IMR-90 (cell line): ENCODE measurements around the gene RAD51B. TPM values are rescaled to one million over a fixed set of nuclear protein-coding genes. Genes with fewer than 3 reads are reported as not detected.

Experiments used
- ATAC-seq: fragments of 200-7000 bp; cut with Tn5 transposase; 2 replicates; pipeline ENCODE4 v1.9.1; 2020; ENCODE audit warnings: low read depth, mild to moderate bottlenecking, moderate library complexity
- BruUV-seq: library from RNA; stranded (reverse); fragments of 400-500 nt; replicated peaks from 2 replicates; lab custom pipeline; 2021; lab: Mats Ljungman, UMichigan
- CTCF ChIA-PET: fragments of 300-600 bp; formaldehyde crosslinking; extraction: SDS; loops from one replicate; lab custom pipeline; 2021; ENCODE audit warnings: antibody characterized with exemption; lab: Yijun Ruan, JAX
- POLR2A ChIA-PET: fragments of 300-600 bp; sonication (Branson Sonifier 250); formaldehyde crosslinking; loops from one replicate; lab custom pipeline; 2022; ENCODE audit warnings: antibody characterized with exemption; ENCODE audit not compliant: unreplicated experiment; lab: Charles Lee
- DNase-seq: peaks from one replicate; pipeline ENCODE4 v3.0.0; 2013
- H2AFZ ChIP-seq: replicated peaks from 2 replicates; pipeline ENCODE3; 2013; ENCODE audit warnings: low read length, mild to moderate bottlenecking; ENCODE audit not compliant: poor library complexity
- H2AK5ac ChIP-seq: 2 replicates; pipeline ENCODE4 v1.6.1; 2013; ENCODE audit warnings: low read depth, low read length, inconsistent platforms
- H2AK9ac ChIP-seq: replicated peaks from 2 replicates; pipeline ENCODE3; 2013; ENCODE audit warnings: mild to moderate bottlenecking, low read depth, low read length, moderate library complexity; ENCODE audit not compliant: poor library complexity
- H2BK120ac ChIP-seq: 2 replicates; pipeline ENCODE4 v1.6.1; 2013; ENCODE audit warnings: low read depth, low read length, inconsistent platforms
- H2BK15ac ChIP-seq: 3 replicates; pipeline ENCODE4 v1.6.1; 2013; ENCODE audit warnings: low read depth, low read length, inconsistent platforms
- H2BK20ac ChIP-seq: 2 replicates; pipeline ENCODE4 v1.6.1; 2013; ENCODE audit warnings: low read depth, mild to moderate bottlenecking, inconsistent platforms, low read length, moderate library complexity
- H2BK5ac ChIP-seq: 2 replicates; pipeline ENCODE4 v1.6.1; 2013; ENCODE audit warnings: mild to moderate bottlenecking, low read depth, low read length, inconsistent platforms; ENCODE audit not compliant: poor library complexity, severe bottlenecking
- H3K14ac ChIP-seq: replicated peaks from 2 replicates; pipeline ENCODE4 v1.6.1; 2013; ENCODE audit warnings: low read depth, low read length, inconsistent platforms
- H3K18ac ChIP-seq: 2 replicates; pipeline ENCODE4 v1.6.1; 2013; ENCODE audit warnings: low read depth, low read length, control low read depth
- H3K23ac ChIP-seq: 2 replicates; pipeline ENCODE4 v1.6.1; 2013; ENCODE audit warnings: low read depth, low read length, inconsistent platforms
- H3K27ac ChIP-seq: 2 replicates; pipeline ENCODE4 v1.5.1; 2013; ENCODE audit warnings: mild to moderate bottlenecking, control low read depth, low read length; ENCODE audit not compliant: insufficient read depth
- H3K27me3 ChIP-seq: 2 replicates; pipeline ENCODE4 v1.6.1; 2013; ENCODE audit warnings: low read length; ENCODE audit not compliant: control insufficient read depth, insufficient read depth
- H3K36me3 ChIP-seq: 2 replicates; pipeline ENCODE4 v1.6.1; 2013; ENCODE audit warnings: low read length, mixed read lengths; ENCODE audit not compliant: control insufficient read depth, insufficient read depth
- H3K4ac ChIP-seq: 2 replicates; pipeline ENCODE4 v1.6.1; 2013; ENCODE audit warnings: low read depth, low read length, inconsistent platforms
- H3K4me1 ChIP-seq: 2 replicates; pipeline ENCODE4 v1.6.1; 2013; ENCODE audit warnings: low read length, mixed read lengths; ENCODE audit not compliant: control insufficient read depth, insufficient read depth
- H3K4me2 ChIP-seq: 2 replicates; pipeline ENCODE4 v1.6.1; 2013; ENCODE audit warnings: low read depth, mild to moderate bottlenecking, control low read depth, low read length, moderate library complexity
- H3K4me3 ChIP-seq: 2 replicates; pipeline ENCODE4 v1.5.1; 2013; ENCODE audit warnings: low read depth, mild to moderate bottlenecking, control low read depth, low read length, moderate library complexity; ENCODE audit not compliant: insufficient read depth
- H3K56ac ChIP-seq: 2 replicates; pipeline ENCODE4 v1.6.1; 2013; ENCODE audit warnings: low read length, inconsistent platforms; ENCODE audit not compliant: insufficient read depth; ENCODE audit errors: extremely low read depth
- H3K79me1 ChIP-seq, 2 experiments: 2 replicates each; pipeline ENCODE4 v1.6.1; 2013; ENCODE audit warnings: low read length in 2 of 2, inconsistent platforms in 1 of 2, low read depth in 1 of 2
- H3K9ac ChIP-seq: 2 replicates; pipeline ENCODE4 v1.6.1; 2013; ENCODE audit warnings: low read depth, low read length, control low read depth
- H3K9me1 ChIP-seq: 2 replicates; pipeline ENCODE4 v1.6.1; 2013; ENCODE audit warnings: low read length, inconsistent platforms; ENCODE audit not compliant: insufficient read depth
- H3K9me3 ChIP-seq: 2 replicates; pipeline ENCODE4 v1.6.1; 2013; ENCODE audit warnings: low read length; ENCODE audit not compliant: control insufficient read depth, insufficient read depth
- H4K20me1 ChIP-seq: 2 replicates; pipeline ENCODE4 v1.6.1; 2013; ENCODE audit warnings: low read length, inconsistent platforms; ENCODE audit not compliant: insufficient read depth
- H4K5ac ChIP-seq: 2 replicates; pipeline ENCODE4 v1.6.1; 2013; ENCODE audit warnings: mild to moderate bottlenecking, low read depth, low read length, control low read depth
- H4K8ac ChIP-seq, 2 experiments: 2 replicates each; pipeline ENCODE4 v1.6.1; 2013; ENCODE audit warnings: low read depth in 2 of 2, low read length in 2 of 2, control low read depth in 1 of 2, inconsistent platforms in 1 of 2
- H4K91ac ChIP-seq: 2 replicates; pipeline ENCODE4 v1.6.1; 2013; ENCODE audit warnings: low read depth, low read length, inconsistent platforms; ENCODE audit not compliant: insufficient read depth
- BHLHE40 ChIP-seq: fragments of 150-350 bp; IDR thresholded peaks from 2 replicates; pipeline ENCODE4 v1.6.1; 2016; ENCODE audit warnings: mild to moderate bottlenecking, low read depth, low read length
- CEBPB ChIP-seq: IDR thresholded peaks from 2 replicates; pipeline ENCODE4 v1.6.1; 2012; ENCODE audit warnings: low read depth, low read length, improper control_type of control experiment
- CHD1 ChIP-seq: IDR thresholded peaks from 2 replicates; pipeline ENCODE4 v1.6.1; 2012; ENCODE audit warnings: low read depth, low read length, improper control_type of control experiment
- FOS ChIP-seq: fragments of 150-350 bp; IDR thresholded peaks from 2 replicates; pipeline ENCODE4 v1.6.1; 2016; ENCODE audit warnings: low read depth, low read length
- MAFK ChIP-seq: IDR thresholded peaks from 2 replicates; pipeline ENCODE4 v1.6.1; 2012; ENCODE audit warnings: low read depth, low read length, improper control_type of control experiment
- MAZ ChIP-seq: IDR thresholded peaks from 2 replicates; pipeline ENCODE4 v1.6.1; 2012; ENCODE audit warnings: low read depth, mild to moderate bottlenecking, low read length, improper control_type of control experiment, moderate library complexity, borderline replicate concordance
- MXI1 ChIP-seq: IDR thresholded peaks from 2 replicates; pipeline ENCODE4 v1.6.1; 2012; ENCODE audit warnings: low read depth, mild to moderate bottlenecking, low read length, moderate library complexity, borderline replicate concordance
- NFE2L2 ChIP-seq: fragments of 150-350 bp; IDR thresholded peaks from 2 replicates; pipeline ENCODE4 v1.6.1; 2016; ENCODE audit warnings: low read depth, mild to moderate bottlenecking, low read length
- POLR2A ChIP-seq: IDR thresholded peaks from 2 replicates; pipeline ENCODE4 v1.6.1; 2012; ENCODE audit warnings: mild to moderate bottlenecking, low read depth, low read length
- RAD21 ChIP-seq: IDR thresholded peaks from 2 replicates; pipeline ENCODE4 v1.6.1; 2012; ENCODE audit warnings: low read length, improper control_type of control experiment
- RCOR1 ChIP-seq: IDR thresholded peaks from 2 replicates; pipeline ENCODE4 v1.6.1; 2012; ENCODE audit warnings: mild to moderate bottlenecking, low read length, improper control_type of control experiment; ENCODE audit not compliant: insufficient replicate concordance
- RFX5 ChIP-seq: IDR thresholded peaks from 2 replicates; pipeline ENCODE4 v1.8.0; 2012; ENCODE audit warnings: low read depth, mild to moderate bottlenecking, low read length, moderate library complexity
- SMC3 ChIP-seq: fragments of 150-350 bp; IDR thresholded peaks from 2 replicates; pipeline ENCODE4 v1.6.1; 2016; ENCODE audit warnings: low read depth, mild to moderate bottlenecking, antibody characterized with exemption, low read length, moderate library complexity
- USF2 ChIP-seq: fragments of 150-350 bp; IDR thresholded peaks from 2 replicates; pipeline ENCODE4 v1.6.1; 2017; ENCODE audit warnings: mild to moderate bottlenecking, antibody characterized with exemption, low read length, low read depth
- WGBS, 2 experiments: methylation state at CpG; one replicate each; pipeline versions ENCODE4 v1.1.5 to v1.1.7; 2013; ENCODE audit warnings: missing lambda C conversion rate in 2 of 2; ENCODE audit not compliant: insufficient read length in 1 of 2; ENCODE audit errors: extremely low coverage in 2 of 2; 5-methylcytosine and 5-hydroxymethylcytosine counted together
- dilution Hi-C: fragments of 300-500 bp; cut with HindIII; formaldehyde crosslinking; loops from one replicate; pipeline ENCODE4 v1.14.3; 2018; ENCODE audit warnings: low sequenced_read_pairs; ENCODE audit not compliant: unreplicated experiment
- in situ Hi-C: fragments of 300-500 bp; cut with MboI; formaldehyde crosslinking; loops from 3 replicates; pipeline ENCODE4 v1.14.3; 2019; ENCODE audit warnings: low sequenced_read_pairs, inconsistent platforms, mixed read lengths
- intact Hi-C: fragments of 100-400 bp; cut with micrococcal nuclease; formaldehyde crosslinking; loops from 2 replicates; pipeline ENCODE4 v1.10.0; 2022
- polyA plus RNA-seq, 3 experiments: library from polyadenylated mRNA; depleted of rRNA; stranded (reverse); fragments of >200 nt; gene quantifications; 2 replicates each; pipeline ENCODE4 v1.2.3, GENCODE V29; 2012; ENCODE audit warnings: low replicate concordance in 1 of 3
- total RNA-seq: library from RNA; depleted of rRNA; stranded (reverse); fragments of >200 nt; gene quantifications from 2 replicates; pipeline ENCODE4 v1.2.3, GENCODE V29; 2012
- TF ChIP-seq, protein P1 (sequence below): fragments of 150-350 bp; IDR thresholded peaks from 2 replicates; pipeline ENCODE4 v1.6.1; 2016; ENCODE audit warnings: low read depth, mild to moderate bottlenecking, low read length, moderate library complexity, borderline replicate concordance
- TF ChIP-seq, protein P2 (sequence below): conservative IDR thresholded peaks from 2 replicates; pipeline ENCODE4 v1.5.1; 2012; ENCODE audit warnings: mild to moderate bottlenecking, low read depth, low read length, improper control_type of control experiment

The RAD51B gene
- total and polyA plus RNA-seq, 2 of the 4 experiments (the other 2 are of a cell fraction): 5.1 to 18.8 TPM

GRCh38 chr14:68741839-68742470 lies 922.4 kb downstream of the RAD51B start:
- H3K4me2 ChIP-seq: no peak overlapping the region
- no peak overlapping the region for H2BK5ac ChIP-seq
- ATAC-seq (no peak), DNase-seq (no peak)
- intact Hi-C loops: no loop called here
- no peaks in the 10 kb centered on the region for H3K79me1 ChIP-seq
- no CpG with 5 or more reads among the region's 6 CpGs for WGBS, 2 experiments
- H4K91ac ChIP-seq: no peak overlapping the region
- no peak overlapping the region for H2BK15ac ChIP-seq
- TF ChIP-seq CHD1 (no peak), MXI1 (no peak), POLR2A (no peak), RAD21 (no peak), BHLHE40 (no peak), NFE2L2 (no peak), FOS (no peak), USF2 (no peak), MAZ (no peak), CEBPB (no peak), RCOR1 (no peak), MAFK (no peak), SMC3 (no peak), RFX5 (no peak)
- TF ChIP-seq, protein P1, sequence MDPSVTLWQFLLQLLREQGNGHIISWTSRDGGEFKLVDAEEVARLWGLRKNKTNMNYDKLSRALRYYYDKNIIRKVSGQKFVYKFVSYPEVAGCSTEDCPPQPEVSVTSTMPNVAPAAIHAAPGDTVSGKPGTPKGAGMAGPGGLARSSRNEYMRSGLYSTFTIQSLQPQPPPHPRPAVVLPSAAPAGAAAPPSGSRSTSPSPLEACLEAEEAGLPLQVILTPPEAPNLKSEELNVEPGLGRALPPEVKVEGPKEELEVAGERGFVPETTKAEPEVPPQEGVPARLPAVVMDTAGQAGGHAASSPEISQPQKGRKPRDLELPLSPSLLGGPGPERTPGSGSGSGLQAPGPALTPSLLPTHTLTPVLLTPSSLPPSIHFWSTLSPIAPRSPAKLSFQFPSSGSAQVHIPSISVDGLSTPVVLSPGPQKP: no peak
- TF ChIP-seq, protein P2, sequence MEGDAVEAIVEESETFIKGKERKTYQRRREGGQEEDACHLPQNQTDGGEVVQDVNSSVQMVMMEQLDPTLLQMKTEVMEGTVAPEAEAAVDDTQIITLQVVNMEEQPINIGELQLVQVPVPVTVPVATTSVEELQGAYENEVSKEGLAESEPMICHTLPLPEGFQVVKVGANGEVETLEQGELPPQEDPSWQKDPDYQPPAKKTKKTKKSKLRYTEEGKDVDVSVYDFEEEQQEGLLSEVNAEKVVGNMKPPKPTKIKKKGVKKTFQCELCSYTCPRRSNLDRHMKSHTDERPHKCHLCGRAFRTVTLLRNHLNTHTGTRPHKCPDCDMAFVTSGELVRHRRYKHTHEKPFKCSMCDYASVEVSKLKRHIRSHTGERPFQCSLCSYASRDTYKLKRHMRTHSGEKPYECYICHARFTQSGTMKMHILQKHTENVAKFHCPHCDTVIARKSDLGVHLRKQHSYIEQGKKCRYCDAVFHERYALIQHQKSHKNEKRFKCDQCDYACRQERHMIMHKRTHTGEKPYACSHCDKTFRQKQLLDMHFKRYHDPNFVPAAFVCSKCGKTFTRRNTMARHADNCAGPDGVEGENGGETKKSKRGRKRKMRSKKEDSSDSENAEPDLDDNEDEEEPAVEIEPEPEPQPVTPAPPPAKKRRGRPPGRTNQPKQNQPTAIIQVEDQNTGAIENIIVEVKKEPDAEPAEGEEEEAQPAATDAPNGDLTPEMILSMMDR: no peak
- H3K9ac ChIP-seq: no peak overlapping the region
- no peak overlapping the region for H3K4ac ChIP-seq
- H3K9me1 ChIP-seq: no peaks in the 10 kb centered on the region
- no peak overlapping the region for H3K18ac ChIP-seq
- H2BK120ac ChIP-seq: no peak overlapping the region
- no TSS peak for BruUV-seq
- no peak overlapping the region for H2AK5ac ChIP-seq
- dilution Hi-C loops: no loop called here
- H3K27ac ChIP-seq: no peak overlapping the region
- no peak overlapping the region for H4K5ac ChIP-seq
- peaks cover 2% of the 10 kb centered on the region; the same call in 1 of the 2 replicates for H3K4me1 ChIP-seq
- H2AK9ac ChIP-seq: no peak overlapping the region
- peaks cover 3% of the 10 kb centered on the region; the same call in 1 of the 2 replicates for H3K9me3 ChIP-seq
- no peak overlapping the region for H4K8ac ChIP-seq
- H3K56ac ChIP-seq: no peak overlapping the region
- H2BK20ac ChIP-seq: no peak overlapping the region
- H3K14ac ChIP-seq: no peak overlapping the region
- in situ Hi-C loops: no loop called here
- no peak overlapping the region for H3K23ac ChIP-seq
- H3K27me3 ChIP-seq: peaks cover 3% of the 10 kb centered on the region; the same call in 1 of the 2 replicates
- H3K36me3 ChIP-seq: no peaks in the 10 kb centered on the region
- ChIA-PET CTCF (no interaction called here), POLR2A (no interaction called here)
- H2AFZ ChIP-seq: no peak overlapping the region
- H3K4me3 ChIP-seq: no peak overlapping the region
- no peaks in the 10 kb centered on the region for H4K20me1 ChIP-seq
